Midbrain (tissue), 1 donor: Measurements from ENCODE around the gene INO80C.
"Not testable (repeated sequence)": the region's sequence is repeated elsewhere in the genome, so short reads cannot be mapped to it uniquely, and the experiment has no call there.

ENCODE experiments used
- DNase-seq: peaks from one replicate; lab custom pipeline; 2025; lab: John Stamatoyannopoulos, UW

The INO80C gene

DNA sequence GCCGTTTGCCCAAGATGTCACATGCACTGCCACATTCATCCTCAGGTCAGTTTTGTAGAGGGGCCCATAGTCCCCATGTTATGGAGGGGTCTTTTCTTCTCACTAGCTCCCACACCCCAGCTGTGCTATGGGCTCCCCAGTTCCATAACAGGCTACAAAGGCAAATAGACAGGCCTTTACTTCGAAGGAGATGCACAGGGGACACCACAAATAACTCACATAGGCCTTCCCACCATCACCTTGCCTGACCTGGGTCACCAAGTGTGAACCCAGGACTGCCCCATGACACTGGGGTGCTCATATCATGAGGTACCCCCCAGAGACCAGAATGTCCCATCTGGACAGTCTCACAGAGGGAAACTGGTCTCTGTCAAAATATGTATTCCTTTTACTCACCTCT is 15.0 kb upstream of the INO80C start:
- DNase-seq: no peak

DNA sequence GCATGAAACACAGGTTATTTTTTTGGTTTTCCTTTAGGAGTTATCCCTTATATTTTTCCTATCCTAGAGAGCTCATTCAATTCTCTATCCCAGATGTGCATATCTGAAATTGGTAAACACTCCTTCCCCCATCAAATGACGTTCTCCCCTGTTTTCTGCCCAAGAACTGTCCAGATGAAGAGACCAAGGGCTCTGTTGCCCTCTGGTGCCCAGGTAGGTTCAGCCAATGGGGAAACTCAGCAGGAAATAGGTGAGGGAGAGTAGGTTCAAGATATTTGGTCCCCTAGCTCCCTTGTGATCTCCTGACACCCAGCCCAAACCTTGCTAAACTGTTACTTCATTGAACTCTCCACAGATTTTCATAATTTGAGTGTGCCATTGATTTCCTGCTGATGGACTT is 14.1 kb upstream of the INO80C start:
- no peak for DNase-seq

DNA sequence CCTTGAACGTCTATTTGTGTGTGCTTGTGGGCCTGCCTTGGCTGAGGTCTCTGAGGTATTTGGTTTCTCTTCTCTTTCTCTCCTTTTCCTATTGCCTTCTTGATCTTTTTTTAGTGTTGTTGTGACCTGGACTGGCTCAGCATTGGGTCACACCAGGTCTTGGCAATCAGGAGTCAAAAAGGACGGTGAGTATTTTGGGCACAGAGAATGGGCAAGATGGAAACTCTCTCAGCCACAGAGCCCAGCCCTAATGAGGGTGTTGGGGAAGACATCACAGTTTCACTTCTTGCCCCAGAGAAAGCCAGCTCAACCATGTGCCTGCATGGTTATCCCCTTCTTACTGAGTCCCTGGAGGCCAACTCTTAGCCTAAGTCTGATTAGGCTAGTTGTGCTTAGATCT is 13.7 kb upstream of the INO80C start:
- DNase-seq: no peak

DNA sequence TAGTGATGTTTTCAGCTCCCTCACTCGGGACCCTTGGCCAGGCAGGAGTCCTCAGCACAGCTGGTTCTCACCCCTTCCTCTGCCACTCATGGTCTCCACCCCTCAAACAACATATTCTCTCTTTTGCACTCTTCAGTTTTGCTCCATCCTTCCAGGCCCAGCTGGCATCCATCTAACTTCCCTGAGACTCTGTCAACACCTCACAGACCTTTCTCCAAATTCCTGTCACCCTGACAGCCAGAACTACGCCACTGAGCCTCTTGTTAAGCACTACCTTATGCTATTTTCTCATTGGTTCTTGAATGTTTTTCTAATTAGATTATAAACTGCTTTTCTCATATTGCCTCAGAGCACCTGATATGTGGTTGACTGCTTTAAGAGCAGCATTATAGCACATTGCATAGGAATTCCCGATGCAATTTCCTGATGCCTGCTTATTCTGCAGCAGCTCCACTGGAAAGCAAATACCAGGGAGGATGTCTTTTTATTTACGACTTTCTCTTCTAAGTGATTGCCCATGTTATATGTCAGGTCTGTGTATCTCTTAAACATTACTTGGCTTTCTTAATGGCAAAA is 12.4 kb upstream of the INO80C start:
- DNase-seq: no peak

DNA sequence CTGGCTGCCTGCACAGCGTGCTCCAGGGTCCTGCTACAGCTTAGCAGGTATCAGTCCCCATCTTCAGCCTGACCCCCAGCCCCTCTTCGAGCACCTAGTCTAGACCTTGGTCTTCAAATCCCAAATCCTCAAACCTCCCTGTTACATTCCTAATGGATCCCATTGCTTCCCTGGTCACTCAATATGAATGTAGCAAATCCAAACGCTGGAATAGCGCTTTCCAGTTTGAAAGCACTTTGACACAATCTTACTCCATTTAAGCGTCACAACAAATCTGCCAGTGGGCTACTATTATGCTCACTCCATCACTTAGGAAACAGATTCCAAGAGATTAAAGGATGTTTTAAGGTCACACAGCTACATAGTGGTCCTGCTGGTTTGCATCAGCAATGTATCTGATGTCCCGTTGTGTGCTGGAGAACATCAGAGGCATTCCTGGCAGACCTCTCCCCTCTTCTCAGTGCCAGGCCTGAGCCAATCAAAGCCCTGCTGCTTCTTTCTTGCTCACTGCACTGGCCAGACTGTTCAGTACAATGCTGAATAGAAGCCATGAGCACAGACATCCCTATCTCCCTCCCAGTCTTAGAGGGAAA is 11.1 kb upstream of the INO80C start:
- no peak for DNase-seq

DNA sequence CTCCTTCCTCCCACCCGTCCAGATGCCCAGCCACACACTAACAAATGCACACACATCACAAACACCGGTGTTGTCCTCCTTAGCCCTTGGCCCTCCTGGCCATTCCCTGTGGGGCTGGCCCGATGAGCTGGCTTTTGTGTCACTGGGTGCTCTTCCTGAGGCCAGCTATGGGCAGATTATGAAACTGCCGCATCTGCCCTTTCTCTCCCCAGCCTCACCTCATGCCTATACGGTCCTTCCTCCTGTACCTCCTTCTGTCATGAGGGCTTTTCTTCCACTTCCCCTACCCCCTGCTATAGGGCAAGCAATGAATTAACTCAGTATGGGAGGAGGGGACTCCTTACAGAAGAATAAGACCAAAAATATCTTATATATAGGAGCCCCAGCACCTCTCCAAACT is 10.3 kb upstream of the INO80C start:
- DNase-seq: no peak

DNA sequence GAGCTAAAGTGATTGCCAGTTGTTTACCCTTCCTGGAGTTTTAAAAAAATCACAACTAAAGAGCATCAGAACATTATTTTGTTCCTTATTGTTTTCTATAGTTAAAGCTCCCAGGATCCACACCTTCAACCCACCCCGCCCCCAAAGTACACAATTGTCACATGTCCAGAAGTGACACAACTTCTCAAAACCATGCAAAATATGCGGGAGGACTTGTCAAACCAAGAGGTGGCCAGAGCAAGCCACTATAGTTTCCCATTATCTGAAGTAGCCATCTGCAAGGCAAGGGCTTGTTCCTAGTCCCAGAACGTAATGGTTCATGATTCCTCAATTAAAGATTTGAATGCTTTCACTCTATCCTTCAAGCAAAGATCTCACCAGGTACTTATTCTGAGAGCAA is 9.9 kb upstream of the INO80C start:
- no peak for DNase-seq

DNA sequence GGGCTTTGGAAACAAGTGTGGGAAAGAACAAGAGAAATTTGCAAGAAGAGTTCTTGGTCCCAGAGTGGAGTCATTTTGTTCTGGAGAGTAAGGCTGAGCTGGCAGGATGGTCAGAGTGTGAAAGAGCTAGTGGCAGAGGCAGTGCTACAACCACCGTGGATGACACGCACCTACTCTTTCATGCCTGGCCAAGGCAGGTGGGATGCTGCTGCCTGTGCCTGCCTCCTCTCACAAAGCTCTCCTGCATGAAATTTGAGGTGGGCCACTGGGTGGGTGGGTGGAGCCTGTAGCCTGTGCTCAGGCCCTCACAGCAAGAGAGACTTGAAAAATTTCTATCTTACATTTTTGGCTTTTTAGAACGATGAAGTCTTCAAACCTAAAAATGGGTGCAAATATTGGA is 9.4 kb upstream of the INO80C start:
- no peak for DNase-seq

DNA sequence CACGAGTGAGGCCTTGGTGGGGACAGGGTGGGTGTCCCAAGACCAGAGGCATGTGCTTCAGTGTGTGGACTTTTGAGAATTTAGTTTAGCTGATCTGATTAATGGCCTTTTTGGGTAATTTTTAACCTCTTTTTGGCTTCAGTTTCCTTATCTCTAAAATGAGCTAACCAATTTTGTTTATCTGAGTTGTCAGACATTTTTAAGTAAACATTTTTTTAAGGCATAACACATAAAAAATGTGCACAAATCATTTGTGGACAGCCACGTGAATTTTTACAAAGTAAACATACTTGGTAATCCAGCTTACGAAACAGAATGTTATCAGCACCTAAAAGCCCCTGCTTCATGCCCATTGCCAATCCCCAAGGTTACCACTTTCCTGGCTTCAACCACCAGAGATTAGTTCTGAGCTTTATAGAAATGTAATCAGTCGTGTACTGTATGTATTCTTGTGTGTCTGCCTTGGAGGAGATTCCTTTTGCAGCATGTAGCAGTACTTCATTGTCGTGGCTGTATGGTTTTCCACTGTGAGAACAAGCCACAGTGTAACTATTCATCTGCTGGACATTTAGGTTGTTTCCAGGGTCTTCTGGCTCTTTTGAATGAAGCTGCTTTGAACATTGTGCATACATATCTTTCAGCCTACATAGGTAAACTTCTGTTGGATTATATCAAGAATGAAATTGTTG is 8.4 kb upstream of the INO80C start:
- no peak for DNase-seq

DNA sequence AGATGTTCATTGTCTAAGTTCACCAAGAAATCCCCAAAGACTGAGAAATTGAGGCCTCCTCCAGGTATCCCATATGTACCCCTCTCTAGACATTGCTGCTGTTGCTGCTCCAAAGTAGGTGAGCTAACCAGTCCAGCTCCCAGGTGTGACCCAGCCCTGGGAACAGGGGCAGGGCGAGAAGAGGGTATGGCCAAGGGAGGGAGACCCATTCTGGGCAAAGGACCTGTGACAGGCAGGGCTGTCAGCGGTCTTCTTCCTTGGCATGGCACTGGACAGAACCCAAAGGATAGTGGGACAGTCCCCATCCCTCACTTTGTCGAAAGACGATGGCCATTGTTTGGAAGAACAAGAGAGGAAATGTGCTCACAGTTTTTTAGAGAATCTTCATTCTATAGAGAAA is 7.2 kb upstream of the INO80C start:
- no peak for DNase-seq

DNA sequence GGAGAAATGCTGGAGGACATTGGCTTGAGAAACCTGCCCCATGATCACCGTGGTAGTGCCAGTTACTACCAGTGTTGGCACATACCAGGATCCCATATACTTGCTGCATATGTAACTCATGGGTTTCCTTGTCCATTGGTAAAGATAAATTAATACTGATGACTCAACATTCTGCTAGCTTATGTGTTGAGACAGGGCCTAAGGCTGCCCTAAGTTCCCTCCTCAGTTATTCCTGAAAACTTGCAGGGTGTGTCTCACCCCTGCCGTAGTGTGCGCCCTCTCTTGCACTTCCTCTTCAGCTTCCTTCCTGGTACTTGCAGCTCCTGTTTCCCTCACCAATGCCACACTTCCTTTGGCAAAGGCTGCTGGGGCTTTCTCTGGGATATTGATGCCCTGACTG is 4.3 kb upstream of the INO80C start:
- DNase-seq: no peak

DNA sequence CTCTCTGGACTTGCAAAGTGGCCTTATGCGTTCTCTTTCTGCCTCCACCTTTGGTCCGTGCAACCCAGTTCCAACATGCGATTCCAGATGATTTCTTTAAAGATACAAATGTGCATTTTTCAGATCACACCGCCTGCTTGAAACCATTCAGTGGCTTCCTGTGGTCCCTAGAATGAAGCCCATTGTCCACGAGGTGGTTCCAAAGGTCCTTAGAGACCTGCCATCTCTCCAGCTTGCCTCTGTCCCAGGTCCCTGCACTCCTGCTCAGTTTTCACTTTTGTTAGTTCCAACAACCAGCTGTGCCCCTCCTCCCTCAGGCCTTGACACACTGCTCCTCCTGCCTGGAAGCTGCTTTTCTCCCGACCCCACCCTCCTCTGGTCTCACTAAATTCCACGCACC is 3.6 kb upstream of the INO80C start:
- DNase-seq: no peak

DNA sequence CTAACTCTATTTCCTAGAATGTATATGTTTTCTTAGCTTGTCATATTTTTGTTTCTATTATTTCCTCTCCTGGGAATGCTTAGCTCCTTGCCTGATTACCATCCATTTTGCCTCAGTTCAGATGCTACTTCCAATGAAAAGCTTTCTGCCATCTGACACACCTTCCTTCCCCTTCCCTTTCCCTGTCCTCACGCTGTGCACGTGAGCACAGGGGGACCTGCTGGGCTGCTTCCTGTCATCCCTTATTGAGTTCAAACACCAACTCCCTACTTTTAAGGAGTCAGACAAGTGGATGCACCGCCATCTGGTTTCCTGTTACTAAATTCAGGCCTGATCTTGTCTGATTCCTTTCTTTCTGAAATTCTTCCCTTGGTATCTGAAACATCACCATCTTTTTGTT is 2.4 kb upstream of the INO80C start:
- DNase-seq: no peak

DNA sequence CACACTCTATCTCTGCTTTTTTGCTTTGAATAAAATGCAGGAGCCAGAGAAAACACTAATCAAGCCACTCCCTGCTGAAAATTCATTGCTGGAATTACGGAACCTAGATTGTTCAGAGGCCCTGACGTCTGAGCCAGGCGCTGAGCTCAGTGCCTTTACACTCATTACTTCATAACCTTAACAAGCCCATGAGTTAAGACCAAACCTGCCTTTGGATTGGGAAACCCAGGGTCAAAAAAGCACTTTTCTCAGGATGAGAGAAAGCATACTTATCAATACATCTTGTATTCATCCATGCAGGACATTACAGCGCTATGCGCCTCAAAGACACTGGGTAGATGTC is 762 bp downstream of the INO80C start:
- no peak for DNase-seq

DNA sequence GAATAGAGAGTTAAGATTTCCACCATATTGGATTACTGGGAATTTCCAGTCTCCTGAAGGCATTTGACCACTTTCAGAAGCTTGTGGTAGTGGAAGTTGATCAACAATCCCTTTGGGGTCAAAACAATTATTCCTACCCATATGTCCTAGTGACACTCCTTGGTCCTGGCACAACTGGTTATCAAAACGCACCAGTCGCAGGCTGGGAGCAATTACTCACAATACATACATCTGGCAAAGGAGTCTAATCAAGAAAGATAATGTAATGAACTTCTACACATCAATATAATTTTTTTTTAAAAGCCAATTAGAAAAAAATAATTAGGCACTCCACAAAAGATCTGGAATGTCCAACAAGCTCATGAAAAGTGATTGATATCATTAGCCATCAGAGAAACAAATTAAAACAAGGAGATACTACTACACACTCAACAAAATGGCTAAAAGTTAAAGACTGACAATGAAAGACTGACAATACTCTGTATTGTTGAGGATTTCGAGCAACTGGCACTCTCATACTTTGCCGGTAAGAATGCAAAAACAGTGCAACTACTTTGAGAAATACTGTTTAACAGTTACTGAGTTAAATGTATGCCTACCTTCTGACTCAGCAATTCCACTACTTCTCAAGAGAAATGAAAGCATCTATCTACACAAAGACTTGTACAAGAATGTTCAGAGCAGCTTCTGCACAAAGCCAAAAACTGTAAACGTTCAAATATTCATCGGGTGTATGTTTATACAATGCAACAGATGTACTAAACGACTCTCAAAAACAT is 2.0 kb downstream of the INO80C start:
- DNase-seq: no peak

DNA sequence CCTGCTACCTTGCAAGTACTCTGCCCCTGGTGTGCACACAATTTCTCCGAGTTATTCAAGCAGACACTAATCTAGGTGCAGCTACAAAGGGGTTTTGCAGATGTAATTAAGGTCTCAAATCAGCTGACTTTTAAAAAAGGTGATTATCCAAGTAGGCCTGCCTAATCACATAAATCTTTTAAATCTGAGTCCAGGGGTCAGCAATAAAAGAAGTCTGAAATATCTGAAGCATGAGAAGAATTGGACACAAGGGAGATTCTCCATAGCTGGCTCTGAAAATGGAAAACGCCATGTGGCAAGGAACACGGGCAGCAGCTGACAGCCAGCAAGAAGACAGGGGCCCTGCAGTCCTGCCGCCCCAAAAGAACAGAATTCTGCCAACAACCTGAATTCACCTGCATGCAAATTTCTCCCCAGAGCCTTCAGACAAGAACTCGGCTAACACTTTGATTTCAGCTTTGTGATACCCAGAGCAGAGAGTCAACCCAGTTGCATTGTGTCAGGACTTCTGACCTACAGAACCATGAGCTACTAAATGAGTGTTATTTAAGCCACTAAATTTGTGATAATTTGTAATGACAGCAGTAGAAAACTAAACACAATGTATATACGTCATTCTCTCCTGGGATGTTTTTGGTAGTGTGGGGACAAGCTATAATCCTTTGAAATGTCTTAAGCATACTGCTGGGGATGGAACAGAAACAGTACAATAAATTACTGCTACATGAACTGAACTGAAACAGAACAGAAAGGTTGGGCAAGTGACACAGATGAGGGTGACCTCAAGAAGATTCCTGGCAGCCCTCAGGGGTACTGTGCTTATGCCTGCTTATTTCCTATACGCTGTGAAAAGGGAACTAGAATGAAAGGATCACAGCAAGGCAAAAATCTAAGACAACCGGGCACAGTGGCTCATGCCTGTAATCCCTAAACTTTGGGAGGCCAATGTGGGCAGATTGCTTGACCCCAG is 3.2 kb downstream of the INO80C start:
- no peak for DNase-seq

DNA sequence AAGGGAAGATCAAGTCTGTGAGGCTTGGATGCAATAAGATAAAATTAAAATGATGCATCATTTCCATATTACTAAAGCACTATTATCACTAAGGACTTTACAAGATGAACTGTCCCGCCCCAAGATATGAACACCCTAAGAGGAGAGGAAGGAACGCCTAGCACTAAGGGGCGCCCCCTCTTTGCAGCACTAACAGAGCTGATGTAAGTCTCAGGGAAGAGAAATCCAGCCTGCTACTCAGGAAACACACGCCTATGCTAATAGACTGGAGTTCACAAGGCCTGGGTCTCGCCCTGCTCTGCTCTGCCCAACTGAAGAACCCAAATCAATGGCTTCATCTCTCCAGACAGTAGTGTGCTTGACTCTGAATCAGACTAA is 6.1 kb downstream of the INO80C start:
- DNase-seq: no peak

DNA sequence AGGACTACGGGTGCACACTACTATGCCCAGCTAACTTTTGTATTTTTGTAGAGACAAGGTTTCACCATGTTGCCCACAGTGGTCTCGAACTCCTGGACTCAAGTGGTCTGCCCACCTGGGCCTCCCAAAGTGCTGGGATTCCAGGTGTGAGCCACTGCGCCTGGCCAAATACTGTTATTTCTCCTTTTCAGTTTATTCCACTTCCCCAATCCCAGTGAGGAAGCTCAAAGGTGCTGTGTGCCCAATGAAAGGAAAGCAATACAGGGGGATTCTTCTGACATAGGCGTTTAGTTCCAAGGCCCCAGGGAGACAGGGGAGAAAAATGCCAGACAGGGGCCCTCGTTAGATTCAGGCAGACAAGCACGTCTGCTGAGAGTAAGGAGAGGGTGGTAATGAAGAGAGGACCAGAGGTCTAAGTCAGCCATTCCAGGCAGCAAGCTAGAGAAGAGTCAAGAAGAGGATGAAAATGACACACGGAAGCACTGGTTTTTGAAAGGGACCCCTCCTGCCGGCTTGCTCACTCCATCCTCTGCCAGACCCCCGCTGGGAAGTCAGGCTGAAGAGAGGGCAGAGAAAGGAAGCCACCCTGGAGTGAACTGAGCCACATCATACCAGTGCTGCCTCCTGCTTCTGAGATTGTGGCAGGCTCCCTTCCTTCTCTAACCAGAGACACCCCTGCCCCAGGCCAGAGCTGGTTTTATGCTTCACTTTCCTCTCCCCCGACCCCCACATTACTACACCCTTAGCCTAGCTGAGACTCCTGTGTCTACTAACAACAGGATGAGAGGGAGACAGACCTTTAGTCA is 6.7 kb downstream of the INO80C start:
- DNase-seq: no peak

DNA sequence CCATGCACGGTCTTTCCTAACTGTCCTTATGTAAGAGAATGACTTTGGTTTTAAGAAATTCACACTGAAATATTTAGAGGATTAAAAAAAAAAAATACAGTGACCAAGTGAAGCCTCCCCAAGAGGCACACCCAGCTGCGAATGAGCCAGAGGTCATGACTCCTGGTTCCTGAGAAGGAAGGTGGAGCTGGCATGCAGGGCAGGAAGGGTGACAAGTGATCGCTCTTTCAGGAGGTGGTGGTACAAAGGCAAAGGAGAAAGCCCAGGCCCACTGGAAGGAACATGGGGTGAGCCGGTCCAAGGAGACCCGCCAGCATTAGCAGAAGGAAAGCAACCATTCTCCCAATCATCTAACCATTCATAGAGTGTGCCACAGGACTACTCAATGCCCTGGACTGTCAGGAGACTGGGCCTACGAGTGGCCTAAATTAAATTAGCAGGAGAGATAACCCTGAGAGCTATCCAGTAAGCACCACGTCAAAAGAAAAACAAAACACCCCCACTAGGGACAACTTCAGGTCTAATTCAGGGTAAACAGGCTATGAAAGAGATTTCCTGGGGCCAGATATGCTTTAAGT is 7.8 kb downstream of the INO80C start:
- DNase-seq: no peak

DNA sequence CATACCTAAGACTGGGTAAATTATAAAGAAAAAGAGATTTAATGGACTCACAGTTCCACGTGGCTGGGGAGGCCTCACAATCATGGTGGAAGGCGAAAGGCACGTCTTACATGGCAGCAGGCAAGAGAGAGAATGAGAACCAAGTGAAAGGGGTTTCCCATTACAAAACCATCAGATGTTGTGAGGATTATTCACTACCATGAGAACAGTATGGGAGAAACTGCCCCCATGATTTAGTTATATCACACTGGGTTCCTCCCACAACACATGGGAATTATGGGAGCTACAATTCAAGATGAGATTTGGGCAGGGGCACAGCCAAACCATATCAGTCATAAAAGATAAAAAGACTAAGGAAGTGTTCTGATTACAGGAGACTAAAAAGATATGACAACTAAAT is 8.5 kb downstream of the INO80C start:
- DNase-seq: not testable (repeated sequence)

DNA sequence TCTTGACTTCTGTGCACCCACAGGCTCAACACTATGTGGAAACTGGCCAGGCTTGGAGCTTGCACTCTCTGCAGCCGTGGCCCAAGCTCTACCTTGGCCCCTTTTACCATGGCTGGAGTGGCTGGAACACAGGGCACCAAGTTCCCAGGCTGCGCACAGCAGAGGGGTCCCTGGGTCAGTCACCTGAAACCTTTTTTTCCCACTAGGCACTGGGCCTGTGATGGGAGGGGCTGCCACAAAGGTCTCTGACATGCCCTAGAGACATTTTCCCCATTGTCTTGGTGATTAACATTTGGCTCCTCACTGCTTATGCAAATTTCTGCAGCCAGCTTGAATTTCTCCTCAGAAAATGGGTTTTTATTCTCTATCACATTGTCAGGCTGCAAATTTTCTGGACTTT is 9.4 kb downstream of the INO80C start:
- DNase-seq: not testable (repeated sequence)
